Calu3 (cell line): ENCODE measurements around the gene WWOX. TPM values are rescaled to one million over a fixed set of nuclear protein-coding genes. Genes with fewer than 3 reads are reported as not detected.

Experiments used
- BruUV-seq: library from RNA; stranded (reverse); fragments of 400-500 nt; replicated peaks from 2 replicates; lab custom pipeline; 2021; lab: Mats Ljungman, UMichigan
- CTCF ChIA-PET: fragments of 300-600 bp; sonication (Branson Sonifier 250); formaldehyde crosslinking; loops from one replicate; lab custom pipeline; 2022; ENCODE audit warnings: antibody characterized with exemption; lab: Charles Lee
- DNase-seq: peaks from one replicate; pipeline ENCODE4 v3.0.0; 2022
- H3K27ac Mint-ChIP-seq: one replicate; pipeline ENCODE4 v1.8.0; 2022; ENCODE audit warnings: mixed read lengths; ENCODE audit not compliant: unreplicated experiment
- H3K27me3 Mint-ChIP-seq: one replicate; pipeline ENCODE4 v1.8.0; 2022; ENCODE audit warnings: mixed read lengths; ENCODE audit not compliant: unreplicated experiment
- H3K36me3 Mint-ChIP-seq: one replicate; pipeline ENCODE4 v1.8.0; 2022; ENCODE audit warnings: mild to moderate bottlenecking, moderate library complexity, mixed read lengths; ENCODE audit not compliant: insufficient read depth, unreplicated experiment
- H3K4me1 Mint-ChIP-seq: one replicate; pipeline ENCODE4 v1.8.0; 2022; ENCODE audit warnings: mild to moderate bottlenecking, low read depth, mixed read lengths; ENCODE audit not compliant: unreplicated experiment
- H3K4me3 Mint-ChIP-seq: one replicate; pipeline ENCODE4 v1.8.0; 2022; ENCODE audit warnings: mild to moderate bottlenecking, low read depth, moderate library complexity, mixed read lengths; ENCODE audit not compliant: unreplicated experiment
- H3K9me3 Mint-ChIP-seq: one replicate; pipeline ENCODE4 v1.8.0; 2022; ENCODE audit warnings: low read depth, mixed read lengths; ENCODE audit not compliant: unreplicated experiment
- intact Hi-C: fragments of 100-400 bp; cut with micrococcal nuclease; formaldehyde crosslinking; loops from one replicate; pipeline ENCODE4 v1.10.0; 2022; ENCODE audit not compliant: unreplicated experiment
- total RNA-seq: library from RNA; stranded (reverse); gene quantifications from 2 replicates; pipeline ENCODE4 v1.2.3, GENCODE V29; 2022
- TF ChIP-seq, protein P1 (sequence below): fragments of 200-600 bp; IDR thresholded peaks from one replicate; pipeline ENCODE4 v1.8.0; 2022; ENCODE audit warnings: antibody characterized with exemption; ENCODE audit not compliant: unreplicated experiment

Gene WWOX
- total RNA-seq, 1 experiment from 2014 or later, result 33.5 TPM

DNA sequence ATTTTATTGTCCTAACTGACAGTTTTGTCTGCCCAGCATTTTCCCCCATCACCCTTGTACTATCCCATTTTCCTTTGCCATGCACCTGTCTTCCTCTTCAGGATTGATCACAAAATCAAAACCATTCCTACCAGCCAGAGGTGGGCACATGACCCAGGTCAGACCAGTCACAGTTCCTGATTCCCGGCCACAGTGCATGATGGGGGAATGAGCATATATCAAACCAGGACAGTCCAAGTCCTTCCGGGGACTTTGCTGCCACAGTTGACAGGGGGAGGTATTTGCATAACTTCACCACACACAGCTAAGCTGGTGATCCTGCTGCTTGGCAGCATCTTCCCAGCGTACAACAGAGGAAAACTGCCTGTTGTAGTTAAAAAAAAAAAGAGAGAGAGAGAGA is 493.9 kb downstream of the WWOX start:
- no peaks in the 10 kb centered on the region for H3K27me3 Mint-ChIP-seq
- intact Hi-C loops, result no loop called here
- H3K4me1 Mint-ChIP-seq, result no peaks in the 10 kb centered on the region
- TF ChIP-seq, protein P1, sequence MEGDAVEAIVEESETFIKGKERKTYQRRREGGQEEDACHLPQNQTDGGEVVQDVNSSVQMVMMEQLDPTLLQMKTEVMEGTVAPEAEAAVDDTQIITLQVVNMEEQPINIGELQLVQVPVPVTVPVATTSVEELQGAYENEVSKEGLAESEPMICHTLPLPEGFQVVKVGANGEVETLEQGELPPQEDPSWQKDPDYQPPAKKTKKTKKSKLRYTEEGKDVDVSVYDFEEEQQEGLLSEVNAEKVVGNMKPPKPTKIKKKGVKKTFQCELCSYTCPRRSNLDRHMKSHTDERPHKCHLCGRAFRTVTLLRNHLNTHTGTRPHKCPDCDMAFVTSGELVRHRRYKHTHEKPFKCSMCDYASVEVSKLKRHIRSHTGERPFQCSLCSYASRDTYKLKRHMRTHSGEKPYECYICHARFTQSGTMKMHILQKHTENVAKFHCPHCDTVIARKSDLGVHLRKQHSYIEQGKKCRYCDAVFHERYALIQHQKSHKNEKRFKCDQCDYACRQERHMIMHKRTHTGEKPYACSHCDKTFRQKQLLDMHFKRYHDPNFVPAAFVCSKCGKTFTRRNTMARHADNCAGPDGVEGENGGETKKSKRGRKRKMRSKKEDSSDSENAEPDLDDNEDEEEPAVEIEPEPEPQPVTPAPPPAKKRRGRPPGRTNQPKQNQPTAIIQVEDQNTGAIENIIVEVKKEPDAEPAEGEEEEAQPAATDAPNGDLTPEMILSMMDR, result no peak
- H3K4me3 Mint-ChIP-seq, result no peak overlapping the region
- CTCF ChIA-PET, result no interaction called here
- H3K36me3 Mint-ChIP-seq, result no peaks in the 10 kb centered on the region
- DNase-seq, result no peak
- no peak overlapping the region for H3K27ac Mint-ChIP-seq
- peaks cover 26% of the 10 kb centered on the region for H3K9me3 Mint-ChIP-seq
- no TSS peak for BruUV-seq

DNA sequence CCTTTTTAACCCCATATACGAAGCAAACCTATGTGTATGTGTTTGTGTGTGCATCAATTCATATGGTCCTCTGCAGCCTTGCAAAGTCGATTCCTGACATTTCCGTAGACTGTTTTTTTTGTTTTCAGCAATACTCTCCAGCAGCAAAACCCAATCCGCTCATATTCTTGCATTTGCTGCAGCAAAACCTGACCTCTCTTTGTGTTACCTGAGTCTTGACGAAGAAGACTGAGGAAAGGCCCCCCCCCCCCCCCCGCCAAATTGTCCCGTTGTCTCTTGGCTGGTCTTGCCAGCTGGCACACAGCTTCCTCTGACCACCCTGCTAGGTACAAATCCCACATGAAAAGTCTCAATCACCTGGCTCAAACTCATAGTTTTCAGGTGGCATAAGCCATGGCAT is 494.7 kb downstream of the WWOX start:
- intact Hi-C loops, result no loop called here
- Mint-ChIP-seq H3K27me3 (no peaks in the 10 kb centered on the region), H3K27ac (no peak overlapping the region), H3K4me3 (no peak overlapping the region), H3K36me3 (no peaks in the 10 kb centered on the region), H3K9me3 (peaks cover 26% of the 10 kb centered on the region), H3K4me1 (no peaks in the 10 kb centered on the region)
- no TSS peak for BruUV-seq
- TF ChIP-seq, protein P1, result no peak
- no peak for DNase-seq
- CTCF ChIA-PET, result no interaction called here

DNA sequence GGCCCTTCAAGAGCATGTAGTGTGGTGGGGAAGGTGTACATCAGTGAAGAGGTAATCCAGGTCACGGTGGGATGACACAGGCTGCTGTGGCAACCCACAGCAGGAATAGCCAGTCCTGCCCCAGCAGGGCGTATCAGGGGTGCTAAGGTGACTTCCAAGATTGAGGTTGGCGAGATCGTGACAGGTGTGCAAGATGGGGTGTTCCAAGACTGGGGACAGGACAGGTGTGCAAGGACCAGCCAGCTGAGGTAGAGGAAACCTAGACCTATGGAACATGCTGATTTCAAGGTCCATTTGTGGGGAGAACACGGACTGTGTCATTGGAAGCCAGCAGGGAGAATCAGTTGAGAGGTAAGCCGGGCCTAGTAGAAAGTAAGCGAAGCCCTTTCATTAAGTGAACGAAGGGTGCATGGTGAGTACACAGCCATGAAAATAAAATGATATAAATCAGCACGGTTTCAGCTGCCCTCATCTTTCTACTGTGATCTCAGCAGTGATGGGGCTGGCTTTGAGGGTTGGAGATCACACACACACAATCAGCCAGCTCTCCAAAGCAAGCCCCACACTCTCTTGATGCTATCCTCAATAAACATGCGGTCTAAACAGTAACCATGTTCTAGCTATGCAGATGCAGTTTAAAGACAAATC is 497.0 kb downstream of the WWOX start:
- intact Hi-C loops, result no loop called here
- DNase-seq, result no peak
- TF ChIP-seq, protein P1, result no peak
- H3K4me3 Mint-ChIP-seq, result no peak overlapping the region
- no peaks in the 10 kb centered on the region for H3K36me3 Mint-ChIP-seq
- H3K9me3 Mint-ChIP-seq, result peaks cover 16% of the 10 kb centered on the region
- no peaks in the 10 kb centered on the region for H3K27me3 Mint-ChIP-seq
- CTCF ChIA-PET, result no interaction called here
- no peaks in the 10 kb centered on the region for H3K4me1 Mint-ChIP-seq
- no TSS peak for BruUV-seq
- no peak overlapping the region for H3K27ac Mint-ChIP-seq

DNA sequence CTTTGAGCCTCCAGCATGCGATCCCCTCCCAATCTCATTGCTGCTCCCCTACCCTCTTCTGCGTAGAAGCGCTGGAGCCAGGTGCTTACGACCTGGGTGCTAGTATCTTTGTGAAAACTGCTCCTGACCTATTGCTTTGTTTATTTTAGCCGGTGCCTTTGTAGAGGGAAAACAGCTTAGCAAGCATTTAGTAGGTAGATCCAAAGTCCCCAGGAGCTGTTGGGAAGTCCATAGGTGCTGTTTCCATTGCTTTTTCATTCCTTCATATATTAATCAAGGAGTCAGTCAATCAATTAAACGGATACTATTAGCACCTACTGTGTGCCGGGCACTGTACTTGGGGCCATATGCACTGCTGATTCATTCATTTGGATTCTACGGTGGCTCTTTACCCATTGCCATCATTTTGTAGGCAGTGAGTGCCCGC is 497.6 kb downstream of the WWOX start:
- H3K36me3 Mint-ChIP-seq, result no peaks in the 10 kb centered on the region
- H3K27me3 Mint-ChIP-seq, result no peaks in the 10 kb centered on the region
- intact Hi-C loops, result no loop called here
- no TSS peak for BruUV-seq
- CTCF ChIA-PET, result no interaction called here
- TF ChIP-seq, protein P1, result no peak
- DNase-seq, result no peak
- H3K27ac Mint-ChIP-seq, result no peak overlapping the region
- no peaks in the 10 kb centered on the region for H3K4me1 Mint-ChIP-seq
- H3K9me3 Mint-ChIP-seq, result peaks cover 16% of the 10 kb centered on the region
- H3K4me3 Mint-ChIP-seq, result no peak overlapping the region
